Suprapubic skin (tissue), 4 donors: ENCODE results near the gene USP22.

Experiments
- EP300 ChIP-seq: sonication (generic); formaldehyde crosslinking; IDR thresholded peaks from one replicate; pipeline ENCODE4 v1.6.1; 2017; ENCODE audit warnings: antibody characterized with exemption
- POLR2A ChIP-seq, 2 donors: fragments of 450-650 bp; IDR thresholded peaks; one replicate each; pipeline ENCODE4 v1.6.1; 2017; ENCODE audit warnings: antibody characterized with exemption in 2 of 2, mild to moderate bottlenecking in 2 of 2, moderate library complexity in 2 of 2
- POLR2AphosphoS5 ChIP-seq, 3 donors: sonication (generic); formaldehyde crosslinking; IDR thresholded peaks; one replicate each; pipeline ENCODE4 v1.6.1; 2017; ENCODE audit warnings: antibody characterized with exemption in 3 of 3
- TF ChIP-seq, protein P1 (sequence below), 2 donors: fragments of 200-600 bp in 1 of 2; fragments of 450-650 bp in 1 of 2; sonication (generic) in 1 of 2; IDR thresholded peaks; one replicate each; pipeline ENCODE4 v1.5.1; 2016 to 2019; ENCODE audit warnings: antibody characterized with exemption in 2 of 2, mild to moderate bottlenecking in 1 of 2, moderate library complexity in 1 of 2

DNA sequence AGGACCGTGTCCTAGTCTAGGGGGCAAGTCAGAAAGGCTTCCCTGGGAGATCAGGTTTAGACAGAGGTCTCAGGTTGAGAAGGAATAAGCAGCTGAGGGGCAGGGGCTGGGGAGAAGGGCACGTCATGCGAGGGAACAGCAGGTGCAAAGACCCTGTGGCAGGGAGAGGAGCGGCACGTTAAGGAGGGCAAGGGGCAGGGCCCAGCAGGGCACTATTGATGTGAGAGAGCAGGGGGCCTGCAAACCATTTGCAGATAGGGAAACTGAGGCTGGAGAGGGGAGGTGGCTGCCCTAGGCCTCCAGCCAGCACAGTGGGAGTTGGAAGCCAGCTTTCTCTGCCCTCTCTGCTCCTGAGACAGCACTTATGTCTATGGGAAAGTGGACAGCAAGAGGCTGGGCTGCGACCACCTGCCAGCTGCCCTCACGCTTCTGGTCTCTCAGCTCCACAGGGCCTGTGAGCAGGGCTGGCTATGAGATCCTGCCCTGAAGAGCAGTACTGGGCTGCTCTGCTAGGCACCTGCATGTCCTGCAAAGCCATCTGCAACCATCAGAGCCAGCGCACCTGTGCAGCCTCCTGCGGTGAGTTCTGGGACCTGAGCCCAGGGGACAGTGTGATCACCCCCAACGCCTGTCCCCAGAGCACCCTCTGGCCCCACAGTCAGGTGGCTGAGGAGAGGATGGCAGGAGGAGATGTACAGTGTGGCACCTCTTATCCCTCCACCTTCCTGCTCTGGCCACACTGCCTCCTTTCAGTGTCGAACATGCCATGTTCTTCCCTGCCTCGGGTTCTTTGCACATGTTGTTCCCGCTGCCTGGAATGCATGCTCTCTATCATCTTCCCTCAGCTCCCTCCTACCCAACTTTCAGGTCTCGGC is 61.5 kb downstream of the USP22 start:
- TF ChIP-seq, protein P1, sequence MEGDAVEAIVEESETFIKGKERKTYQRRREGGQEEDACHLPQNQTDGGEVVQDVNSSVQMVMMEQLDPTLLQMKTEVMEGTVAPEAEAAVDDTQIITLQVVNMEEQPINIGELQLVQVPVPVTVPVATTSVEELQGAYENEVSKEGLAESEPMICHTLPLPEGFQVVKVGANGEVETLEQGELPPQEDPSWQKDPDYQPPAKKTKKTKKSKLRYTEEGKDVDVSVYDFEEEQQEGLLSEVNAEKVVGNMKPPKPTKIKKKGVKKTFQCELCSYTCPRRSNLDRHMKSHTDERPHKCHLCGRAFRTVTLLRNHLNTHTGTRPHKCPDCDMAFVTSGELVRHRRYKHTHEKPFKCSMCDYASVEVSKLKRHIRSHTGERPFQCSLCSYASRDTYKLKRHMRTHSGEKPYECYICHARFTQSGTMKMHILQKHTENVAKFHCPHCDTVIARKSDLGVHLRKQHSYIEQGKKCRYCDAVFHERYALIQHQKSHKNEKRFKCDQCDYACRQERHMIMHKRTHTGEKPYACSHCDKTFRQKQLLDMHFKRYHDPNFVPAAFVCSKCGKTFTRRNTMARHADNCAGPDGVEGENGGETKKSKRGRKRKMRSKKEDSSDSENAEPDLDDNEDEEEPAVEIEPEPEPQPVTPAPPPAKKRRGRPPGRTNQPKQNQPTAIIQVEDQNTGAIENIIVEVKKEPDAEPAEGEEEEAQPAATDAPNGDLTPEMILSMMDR (IDR thresholded peaks at IDR 0.05), result no peak
- TF ChIP-seq POLR2AphosphoS5 (IDR thresholded peaks at IDR 0.05) (no peak), POLR2A (IDR thresholded peaks at IDR 0.05) (no peak), EP300 (no peak)
